ENCODE results near the gene NCAPD2. TPM values are rescaled to one million over a fixed set of nuclear protein-coding genes. Genes with fewer than 3 reads are reported as not detected.

The NCAPD2 gene
- total RNA-seq, 1 donor from 2014 or later = 113 TPM

GRCh38 chr12:6562881-6563280 is 69.0 kb downstream of the NCAPD2 start:
- H3K36me3 Mint-ChIP-seq = peaks cover 52% of the 10 kb centered on the region
- Histone ChIP-seq H3F3A (ENCODE audit: low read depth) (peaks cover 27% of the 10 kb centered on the region), H4K20me1 (ENCODE audit: low read depth) (peaks cover 10% of the 10 kb centered on the region), H2AFZ (replicated peaks) (no peak overlapping the region), H3K27ac (no peak overlapping the region), H3K36me3 (peaks cover 5% of the 10 kb centered on the region), H3K9me3 (ENCODE audit: low read depth) (no peaks in the 10 kb centered on the region), H3K4me2 (no peak overlapping the region), H3K27me3 (no peaks in the 10 kb centered on the region), H3K79me2 (ENCODE audit: low read depth) (peaks cover 25% of the 10 kb centered on the region), H3K4me3 (no peak overlapping the region), H3K4me1 (peaks cover 6% of the 10 kb centered on the region), H3K9ac (no peak overlapping the region)
- no peak for DNase-seq (ENCODE audit: low spot score)
- no peak overlapping the region for H3K27ac Mint-ChIP-seq
- H3K27me3 Mint-ChIP-seq (ENCODE audit: insufficient read depth, low read depth) = no peaks in the 10 kb centered on the region
- TF ChIP-seq EZH2phosphoT487 (IDR thresholded peaks at IDR 0.05) = no peak
- TF ChIP-seq, protein P1, sequence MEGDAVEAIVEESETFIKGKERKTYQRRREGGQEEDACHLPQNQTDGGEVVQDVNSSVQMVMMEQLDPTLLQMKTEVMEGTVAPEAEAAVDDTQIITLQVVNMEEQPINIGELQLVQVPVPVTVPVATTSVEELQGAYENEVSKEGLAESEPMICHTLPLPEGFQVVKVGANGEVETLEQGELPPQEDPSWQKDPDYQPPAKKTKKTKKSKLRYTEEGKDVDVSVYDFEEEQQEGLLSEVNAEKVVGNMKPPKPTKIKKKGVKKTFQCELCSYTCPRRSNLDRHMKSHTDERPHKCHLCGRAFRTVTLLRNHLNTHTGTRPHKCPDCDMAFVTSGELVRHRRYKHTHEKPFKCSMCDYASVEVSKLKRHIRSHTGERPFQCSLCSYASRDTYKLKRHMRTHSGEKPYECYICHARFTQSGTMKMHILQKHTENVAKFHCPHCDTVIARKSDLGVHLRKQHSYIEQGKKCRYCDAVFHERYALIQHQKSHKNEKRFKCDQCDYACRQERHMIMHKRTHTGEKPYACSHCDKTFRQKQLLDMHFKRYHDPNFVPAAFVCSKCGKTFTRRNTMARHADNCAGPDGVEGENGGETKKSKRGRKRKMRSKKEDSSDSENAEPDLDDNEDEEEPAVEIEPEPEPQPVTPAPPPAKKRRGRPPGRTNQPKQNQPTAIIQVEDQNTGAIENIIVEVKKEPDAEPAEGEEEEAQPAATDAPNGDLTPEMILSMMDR (IDR thresholded peaks at IDR 0.05) = no peak
- no peak for TF ChIP-seq EZH2 (IDR thresholded peaks at IDR 0.05)
- H3K4me3 Mint-ChIP-seq = no peak overlapping the region
- H3K4me1 Mint-ChIP-seq = peaks cover 7% of the 10 kb centered on the region
- no peaks in the 10 kb centered on the region for H3K9me3 Mint-ChIP-seq

- peaks cover 52% of the 10 kb centered on the region for H3K36me3 Mint-ChIP-seq
- Histone ChIP-seq H3K79me2 (ENCODE audit: low read depth) (peaks cover 28% of the 10 kb centered on the region), H3K36me3 (peaks cover 5% of the 10 kb centered on the region)
Observed at GRCh38 chr12:6563448-6564050, 69.6 kb downstream of the NCAPD2 start.

GRCh38 chr12:6567112-6567670 is 73.3 kb downstream of the NCAPD2 start:
- no peak overlapping the region for H3K27ac ChIP-seq
- Mint-ChIP-seq H3K4me3 (peak overlapping the region; percentile 99), H3K27me3 (ENCODE audit: insufficient read depth, low read depth) (no peaks in the 10 kb centered on the region), H3K27ac (no peak overlapping the region), H3K4me1 (peaks cover 14% of the 10 kb centered on the region), H3K9me3 (peaks cover 2% of the 10 kb centered on the region), H3K36me3 (peaks cover 45% of the 10 kb centered on the region)
- peaks cover 16% of the 10 kb centered on the region for H4K20me1 ChIP-seq (ENCODE audit: low read depth)
- no peak overlapping the region for H2AFZ ChIP-seq (replicated peaks)
- peaks cover 6% of the 10 kb centered on the region for H3K4me1 ChIP-seq
- peak overlapping the region; percentile 91 for H3K4me2 ChIP-seq
- no peak for TF ChIP-seq EZH2phosphoT487 (IDR thresholded peaks at IDR 0.05)
- TF ChIP-seq, protein P1 (IDR thresholded peaks at IDR 0.05) = no peak
- no peak for TF ChIP-seq EZH2 (IDR thresholded peaks at IDR 0.05)
- H3K79me2 ChIP-seq (ENCODE audit: low read depth) = peaks cover 32% of the 10 kb centered on the region
- H3K36me3 ChIP-seq = peaks cover 5% of the 10 kb centered on the region
- no peak for DNase-seq (ENCODE audit: low spot score)
- H3K27me3 ChIP-seq = no peaks in the 10 kb centered on the region
- H3K9ac ChIP-seq = peak overlapping the region; percentile 49
- H3K4me3 ChIP-seq = peak overlapping the region; percentile 60
- H3K9me3 ChIP-seq (ENCODE audit: low read depth) = no peaks in the 10 kb centered on the region
- peaks cover 55% of the 10 kb centered on the region for H3F3A ChIP-seq (ENCODE audit: low read depth)

More at GRCh38 chr12:6563448-6564050, 69.6 kb downstream of the NCAPD2 start:
- peaks cover 6% of the 10 kb centered on the region for H3K4me1 ChIP-seq
- H3K4me3 Mint-ChIP-seq = no peak overlapping the region
- no peaks in the 10 kb centered on the region for H3K27me3 ChIP-seq
- no peak overlapping the region for H3K27ac Mint-ChIP-seq
- H4K20me1 ChIP-seq (ENCODE audit: low read depth) = peaks cover 10% of the 10 kb centered on the region
- H2AFZ ChIP-seq (replicated peaks) = no peak overlapping the region
- DNase-seq (ENCODE audit: low spot score) = peak; percentile 73
- H3K9me3 ChIP-seq (ENCODE audit: low read depth) = no peaks in the 10 kb centered on the region
- no peak overlapping the region for H3K27ac ChIP-seq
- no peak for TF ChIP-seq EZH2phosphoT487 (IDR thresholded peaks at IDR 0.05)
- TF ChIP-seq, protein P1 (IDR thresholded peaks at IDR 0.05) = peak; percentile 88
- H3K4me1 Mint-ChIP-seq = peaks cover 9% of the 10 kb centered on the region
- H3K4me2 ChIP-seq = no peak overlapping the region
- H3K9me3 Mint-ChIP-seq = peaks cover 2% of the 10 kb centered on the region
- H3K4me3 ChIP-seq = no peak overlapping the region
- no peak overlapping the region for H3K9ac ChIP-seq
- H3F3A ChIP-seq (ENCODE audit: low read depth) = peaks cover 26% of the 10 kb centered on the region
- no peaks in the 10 kb centered on the region for H3K27me3 Mint-ChIP-seq (ENCODE audit: insufficient read depth, low read depth)

Data from neural progenitor cell (in vitro differentiated cells).